DOHH2 (cell line): ENCODE data around the gene G6PC3.

Experiments
- H3F3A ChIP-seq: fragments of 200-600 bp; sonication (generic), shearing (Covaris generic); 2 replicates; pipeline ENCODE4 v1.6.0; 2016; ENCODE audit warnings: antibody characterized with exemption, mild to moderate bottlenecking; ENCODE audit not compliant: control insufficient read depth, insufficient read depth
- H3K27ac ChIP-seq: fragments of 200-600 bp; sonication (generic); 2 replicates; pipeline ENCODE4 v1.5.1; 2014; ENCODE audit warnings: low read depth, mild to moderate bottlenecking, low read length, moderate library complexity
- H3K27me3 ChIP-seq: fragments of 200-600 bp; sonication (generic); 2 replicates; pipeline ENCODE4 v1.6.1; 2014; ENCODE audit warnings: mild to moderate bottlenecking, low read length, mixed read lengths; ENCODE audit not compliant: control insufficient read depth
- H3K36me3 ChIP-seq: fragments of 200-600 bp; sonication (generic); 2 replicates; pipeline ENCODE4 v1.6.1; 2014; ENCODE audit warnings: mild to moderate bottlenecking, low read length, moderate library complexity, mixed read lengths; ENCODE audit not compliant: control insufficient read depth
- H3K4me1 ChIP-seq: fragments of 200-600 bp; sonication (generic); 2 replicates; pipeline ENCODE4 v1.6.1; 2014; ENCODE audit warnings: mild to moderate bottlenecking, low read length, mixed read lengths; ENCODE audit not compliant: control insufficient read depth
- H3K4me2 ChIP-seq: fragments of 200-600 bp; sonication (generic); 2 replicates; pipeline ENCODE4 v1.6.0; 2014; ENCODE audit warnings: mild to moderate bottlenecking, low read length, moderate library complexity
- H3K4me3 ChIP-seq: fragments of 200-600 bp; sonication (generic); 2 replicates; pipeline ENCODE4 v1.5.1; 2014; ENCODE audit warnings: mild to moderate bottlenecking, low read length, mixed read lengths
- H3K79me2 ChIP-seq: fragments of 200-600 bp; sonication (generic); 2 replicates; pipeline ENCODE4 v1.6.1; 2014; ENCODE audit warnings: mild to moderate bottlenecking, low read length, mixed read lengths; ENCODE audit not compliant: control insufficient read depth
- H3K9me2 ChIP-seq: fragments of 200-600 bp; sonication (generic); replicated peaks from 2 replicates; pipeline ENCODE4 v1.6.1; 2014; ENCODE audit warnings: mild to moderate bottlenecking, low read length, mixed read lengths; ENCODE audit not compliant: control insufficient read depth
- H3K9me3 ChIP-seq: fragments of 200-600 bp; sonication (generic); 2 replicates; pipeline ENCODE4 v1.6.1; 2014; ENCODE audit warnings: antibody characterized with exemption, low read length, mixed read lengths; ENCODE audit not compliant: control insufficient read depth, insufficient read depth
- H4K20me1 ChIP-seq: fragments of 200-600 bp; sonication (generic); 2 replicates; pipeline ENCODE4 v1.6.0; 2014; ENCODE audit warnings: low read depth, mild to moderate bottlenecking, antibody characterized with exemption, low read length, moderate library complexity; ENCODE audit not compliant: control insufficient read depth, insufficient read depth
- CTCF ChIP-seq: fragments of 200-600 bp; sonication (generic); IDR thresholded peaks from one replicate; pipeline ENCODE4 v1.5.1; 2014; ENCODE audit warnings: antibody characterized with exemption, mild to moderate bottlenecking, low read depth, low read length; ENCODE audit not compliant: poor library complexity, severe bottlenecking
- EZH2phosphoT487 ChIP-seq: fragments of 200-600 bp; sonication (generic); IDR thresholded peaks from 2 replicates; pipeline ENCODE4 v1.6.1; 2017; ENCODE audit warnings: borderline replicate concordance, mild to moderate bottlenecking, antibody characterized with exemption, low read length, moderate library complexity, mixed read lengths

G6PC3 gene

GRCh38 chr17:44121997-44122815 lies 51.7 kb downstream of the G6PC3 start:
- no peaks in the 10 kb centered on the region for H3K27me3 ChIP-seq
- no peaks in the 10 kb centered on the region for H3F3A ChIP-seq
- H3K9me3 ChIP-seq, result no peaks in the 10 kb centered on the region
- H3K4me2 ChIP-seq, result peak overlapping the region; percentile 74
- H3K79me2 ChIP-seq, result peaks cover 24% of the 10 kb centered on the region
- H3K27ac ChIP-seq, result no peak overlapping the region
- no peaks in the 10 kb centered on the region for H3K36me3 ChIP-seq
- no peak for TF ChIP-seq EZH2phosphoT487
- TF ChIP-seq CTCF, result no peak
- 0 out of 2 replicates have a peak, but pooled peaks cover 4% of the 10 kb centered on the region for H4K20me1 ChIP-seq
- peaks cover 21% of the 10 kb centered on the region for H3K4me1 ChIP-seq
- H3K9me2 ChIP-seq, result no peaks in the 10 kb centered on the region
- peak overlapping the region; percentile 88 for H3K4me3 ChIP-seq

- peaks cover 24% of the 10 kb centered on the region for H3K79me2 ChIP-seq
These were observed 52.4 kb downstream of the G6PC3 start for GRCh38 chr17:44122816-44123355.

DNA sequence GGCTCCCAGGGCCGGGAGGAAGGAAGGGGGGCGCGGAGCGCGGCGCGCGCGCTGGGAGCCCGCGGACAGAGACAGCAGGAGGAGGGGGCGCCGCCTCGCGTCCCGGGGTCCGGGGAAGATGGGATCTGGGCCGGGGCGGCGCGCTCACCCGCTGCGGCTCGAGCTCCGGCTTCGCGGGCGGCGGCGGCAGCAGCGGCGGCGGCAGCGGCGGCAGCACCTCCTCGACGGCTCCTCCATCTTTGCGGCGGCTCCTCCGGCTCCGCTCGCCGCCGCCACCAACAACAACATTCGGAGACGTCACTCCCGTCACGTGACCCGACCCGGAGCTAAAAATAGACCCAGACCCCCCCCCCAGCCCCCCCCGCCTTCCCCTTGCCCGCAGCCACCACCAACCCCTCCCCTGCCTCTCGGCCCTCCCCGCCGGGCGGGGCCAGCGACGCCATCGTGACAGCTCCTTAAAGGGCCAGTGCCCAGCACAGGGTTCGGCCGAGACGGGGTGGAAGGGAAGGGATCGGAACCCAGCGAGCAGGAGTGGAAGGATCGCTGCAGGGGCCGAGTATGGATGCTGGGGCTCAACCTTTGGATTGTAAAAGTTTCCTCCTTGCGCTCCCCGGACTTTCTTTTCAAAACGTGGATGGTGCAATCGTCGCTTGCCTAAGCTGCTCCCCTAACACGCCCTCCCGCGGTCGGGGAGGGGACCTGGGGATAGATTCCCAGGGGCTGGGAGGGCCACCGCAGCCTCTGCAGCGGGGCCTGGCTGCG lies 53.0 kb downstream of the G6PC3 start, which contains the start of gene HDAC5:
HDAC5 (minus strand) TSS at position 286 of the 762 bp plus-strand sequence. CDS start 6,126 bp downstream, outside the sequence.
- no peaks in the 10 kb centered on the region for H3K9me3 ChIP-seq
- peak within 1 kb of the TSS; percentile 88 for H3K4me3 ChIP-seq
- H3K4me2 ChIP-seq, result peak within 1 kb of the TSS; percentile 74
- TF ChIP-seq EZH2phosphoT487 (no peak), CTCF (peak; percentile 83)
- H3K27me3 ChIP-seq, result no peaks in the 10 kb centered on the region
- no peaks in the 10 kb centered on the region for H3K36me3 ChIP-seq
- 0 out of 2 replicates have a peak, but pooled peaks cover 4% of the 10 kb centered on the region for H4K20me1 ChIP-seq
- peak within 1 kb of the TSS; percentile 49 for H3K27ac ChIP-seq
- no peaks in the 10 kb centered on the region for H3K9me2 ChIP-seq
- no peaks in the 10 kb centered on the region for H3F3A ChIP-seq
- H3K4me1 ChIP-seq, result peaks cover 21% of the 10 kb centered on the region
- H3K79me2 ChIP-seq, result peaks cover 24% of the 10 kb centered on the region

More at GRCh38 chr17:44122816-44123355, 52.4 kb downstream of the G6PC3 start:
- Histone ChIP-seq H3K27me3 (no peaks in the 10 kb centered on the region), H3K27ac (peak overlapping the region; percentile 22), H3K4me1 (peaks cover 21% of the 10 kb centered on the region), H3K9me2 (no peaks in the 10 kb centered on the region), H3K4me2 (peak overlapping the region; percentile 74), H3K9me3 (no peaks in the 10 kb centered on the region), H4K20me1 (0 out of 2 replicates have a peak, but pooled peaks cover 4% of the 10 kb centered on the region), H3K36me3 (no peaks in the 10 kb centered on the region), H3F3A (no peaks in the 10 kb centered on the region), H3K4me3 (peak overlapping the region; percentile 88)
- no peak for TF ChIP-seq EZH2phosphoT487
- TF ChIP-seq CTCF, result peak; percentile 28
